NCI-H146 (cell line): Measurements from ENCODE around the gene NR1H3.
"Not testable (repeated sequence)": the region's sequence is repeated elsewhere in the genome, so short reads cannot be mapped to it uniquely, and the experiment has no call there.

ENCODE experiments used
- DNase-seq: peaks from one replicate; lab custom pipeline; 2025; lab: John Stamatoyannopoulos, UW

The NR1H3 gene

GRCh38 chr11:47306484-47306844 lies 48.7 kb downstream of the NR1H3 start:
- DNase-seq: no peak

GRCh38 chr11:47308050-47308823 lies 50.4 kb downstream of the NR1H3 start:
- no peak for DNase-seq

- DNase-seq: no peak
Measured at GRCh38 chr11:47314992-47315391, 57.2 kb downstream of the NR1H3 start.

- not testable (repeated sequence) for DNase-seq
Measured at GRCh38 chr11:47316501-47316900, 58.7 kb downstream of the NR1H3 start.

- no peak for DNase-seq
Measured at GRCh38 chr11:47317064-47317828, 59.5 kb downstream of the NR1H3 start.

- DNase-seq: no peak
Measured at GRCh38 chr11:47318166-47318565, 60.4 kb downstream of the NR1H3 start.
